Measurements from ENCODE around the gene NLRC3. TPM values are rescaled to one million over a fixed set of nuclear protein-coding genes. Genes with fewer than 3 reads are reported as not detected.

The NLRC3 gene
- total RNA-seq, 2 experiments from 2014 or later = 14.4 TPM

DNA sequence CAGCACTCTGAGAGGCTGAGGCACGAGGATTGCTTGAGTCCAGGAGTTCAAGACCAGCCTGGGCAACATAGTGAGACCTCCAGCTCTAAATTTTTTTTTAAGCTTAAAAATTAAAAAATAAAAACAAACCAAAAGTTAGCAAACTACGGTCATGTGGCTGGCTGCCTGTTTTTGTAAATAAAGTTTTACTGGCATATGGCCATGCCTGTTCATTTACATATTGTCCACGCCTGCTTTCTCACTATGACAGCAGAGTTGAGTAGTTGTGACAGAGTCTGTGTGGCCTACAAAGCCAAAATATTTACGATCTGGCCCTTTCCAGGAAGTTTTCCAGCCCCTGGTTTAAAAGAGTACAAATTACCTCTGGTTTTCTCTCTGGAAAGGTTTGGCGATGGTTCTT, 30.9 kb upstream of the NLRC3 start:
- Mint-ChIP-seq H3K9me3 (no peaks in the 10 kb centered on the region), H3K27me3 (ENCODE audit: low read depth) (no peaks in the 10 kb centered on the region), H3K27ac (no peak overlapping the region), H3K36me3 (ENCODE audit: low read depth) (peaks cover 24% of the 10 kb centered on the region), H3K4me1 (ENCODE audit: low read depth) (peaks cover 22% of the 10 kb centered on the region), H3K4me3 (no peak overlapping the region)
- intact Hi-C loops (cut with micrococcal nuclease) = no loop called here
- no peak for DNase-seq
- CTCF ChIA-PET = no interaction called here

DNA sequence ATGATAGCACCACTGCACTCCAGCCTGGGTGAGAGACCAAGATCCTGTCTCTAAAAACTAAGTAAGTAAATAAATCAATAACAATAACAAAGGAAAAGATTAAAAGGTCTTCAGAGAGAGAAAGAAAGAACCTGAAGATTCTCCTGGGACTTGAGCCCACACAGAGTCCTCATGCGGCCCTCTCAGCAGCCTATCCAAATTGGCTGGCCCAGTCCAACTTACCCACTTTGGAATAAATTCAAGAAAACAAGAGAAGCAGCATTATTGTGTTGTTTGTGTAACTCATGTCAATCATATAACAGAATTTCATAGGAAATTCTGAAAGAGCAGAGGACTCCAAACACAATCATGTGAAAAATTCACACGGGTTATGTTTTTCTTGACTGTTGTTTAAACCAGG, 30.4 kb upstream of the NLRC3 start:
- H3K9me3 Mint-ChIP-seq = no peaks in the 10 kb centered on the region
- no peak overlapping the region for H3K4me3 Mint-ChIP-seq
- CTCF ChIA-PET = no interaction called here
- peaks cover 17% of the 10 kb centered on the region for H3K4me1 Mint-ChIP-seq (ENCODE audit: low read depth)
- intact Hi-C loops (cut with micrococcal nuclease) = no loop called here
- H3K27me3 Mint-ChIP-seq (ENCODE audit: low read depth) = no peaks in the 10 kb centered on the region
- peaks cover 25% of the 10 kb centered on the region for H3K36me3 Mint-ChIP-seq (ENCODE audit: low read depth)
- DNase-seq = no peak
- no peak overlapping the region for H3K27ac Mint-ChIP-seq

DNA sequence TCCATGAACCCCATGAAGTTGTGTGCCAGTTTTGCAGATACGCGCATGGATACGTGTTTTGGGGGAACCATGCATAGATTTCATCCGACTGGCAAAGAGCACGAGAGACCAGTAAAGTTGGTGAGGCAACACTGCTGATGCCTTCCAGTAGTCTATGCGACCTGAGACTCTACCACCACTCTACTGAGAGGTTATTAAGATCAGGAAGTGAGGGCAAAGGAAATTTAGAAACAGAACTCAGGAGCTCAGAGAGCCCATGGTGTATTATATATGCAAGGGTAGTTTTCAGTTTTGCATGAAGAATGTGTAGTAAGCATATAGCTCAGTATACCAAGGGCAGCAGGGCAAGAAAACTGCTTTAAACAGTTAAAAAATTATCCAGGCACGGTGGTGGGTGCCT, 30.0 kb upstream of the NLRC3 start:
- CTCF ChIA-PET = no interaction called here
- peaks cover 28% of the 10 kb centered on the region for H3K36me3 Mint-ChIP-seq (ENCODE audit: low read depth)
- H3K9me3 Mint-ChIP-seq = no peaks in the 10 kb centered on the region
- no peak overlapping the region for H3K4me3 Mint-ChIP-seq
- intact Hi-C loops (cut with micrococcal nuclease) = no loop called here
- DNase-seq = no peak
- no peaks in the 10 kb centered on the region for H3K27me3 Mint-ChIP-seq (ENCODE audit: low read depth)
- no peak overlapping the region for H3K27ac Mint-ChIP-seq
- peaks cover 16% of the 10 kb centered on the region for H3K4me1 Mint-ChIP-seq (ENCODE audit: low read depth)

DNA sequence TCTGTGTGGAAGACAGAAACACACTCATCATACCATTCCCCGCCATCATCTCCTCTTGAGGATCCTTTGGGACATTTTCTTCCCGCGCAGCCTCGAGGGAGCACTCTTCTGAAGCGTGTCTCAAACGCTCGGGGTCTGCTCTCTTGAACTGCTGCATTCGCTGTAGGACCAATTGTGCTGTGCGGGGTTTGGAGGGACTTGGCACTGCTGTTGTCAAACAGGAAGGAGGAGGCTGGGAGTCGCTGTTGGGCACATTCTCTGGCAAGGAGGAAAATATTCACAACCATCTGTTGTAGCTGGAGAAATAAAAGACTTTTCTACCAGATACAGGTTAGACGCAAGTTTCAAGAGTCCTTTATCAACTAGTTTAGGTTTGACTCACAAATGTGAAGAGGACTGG, 29.2 kb upstream of the NLRC3 start:
- intact Hi-C loops (cut with micrococcal nuclease) = no loop called here
- DNase-seq = no peak
- no peaks in the 10 kb centered on the region for H3K9me3 Mint-ChIP-seq
- peaks cover 30% of the 10 kb centered on the region for H3K36me3 Mint-ChIP-seq (ENCODE audit: low read depth)
- CTCF ChIA-PET = no interaction called here
- H3K4me3 Mint-ChIP-seq = no peak overlapping the region
- H3K4me1 Mint-ChIP-seq (ENCODE audit: low read depth) = peaks cover 12% of the 10 kb centered on the region
- no peaks in the 10 kb centered on the region for H3K27me3 Mint-ChIP-seq (ENCODE audit: low read depth)
- no peak overlapping the region for H3K27ac Mint-ChIP-seq

DNA sequence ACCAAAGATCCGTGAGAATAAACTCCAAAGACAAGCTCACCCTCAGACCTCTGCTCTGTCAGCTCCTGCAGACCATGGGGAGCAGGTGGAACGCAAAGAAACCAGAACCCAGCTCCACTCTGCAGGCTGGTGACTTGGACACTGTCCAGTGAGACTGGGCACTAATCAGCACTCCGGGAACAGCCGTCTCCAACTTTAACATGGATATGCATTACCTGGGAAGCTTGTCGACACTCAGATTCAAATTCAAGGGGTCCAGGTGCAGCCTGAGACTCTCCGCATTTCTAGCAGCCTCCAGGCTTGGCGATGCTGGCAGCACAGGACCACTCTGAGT, 25.1 kb upstream of the NLRC3 start:
- intact Hi-C loops (cut with micrococcal nuclease) = no loop called here
- H3K4me1 Mint-ChIP-seq (ENCODE audit: low read depth) = no peaks in the 10 kb centered on the region
- CTCF ChIA-PET = no interaction called here
- no peak overlapping the region for H3K27ac Mint-ChIP-seq
- no peak for DNase-seq
- H3K9me3 Mint-ChIP-seq = no peaks in the 10 kb centered on the region
- H3K27me3 Mint-ChIP-seq (ENCODE audit: low read depth) = no peaks in the 10 kb centered on the region
- peaks cover 44% of the 10 kb centered on the region for H3K36me3 Mint-ChIP-seq (ENCODE audit: low read depth)
- H3K4me3 Mint-ChIP-seq = no peak overlapping the region

DNA sequence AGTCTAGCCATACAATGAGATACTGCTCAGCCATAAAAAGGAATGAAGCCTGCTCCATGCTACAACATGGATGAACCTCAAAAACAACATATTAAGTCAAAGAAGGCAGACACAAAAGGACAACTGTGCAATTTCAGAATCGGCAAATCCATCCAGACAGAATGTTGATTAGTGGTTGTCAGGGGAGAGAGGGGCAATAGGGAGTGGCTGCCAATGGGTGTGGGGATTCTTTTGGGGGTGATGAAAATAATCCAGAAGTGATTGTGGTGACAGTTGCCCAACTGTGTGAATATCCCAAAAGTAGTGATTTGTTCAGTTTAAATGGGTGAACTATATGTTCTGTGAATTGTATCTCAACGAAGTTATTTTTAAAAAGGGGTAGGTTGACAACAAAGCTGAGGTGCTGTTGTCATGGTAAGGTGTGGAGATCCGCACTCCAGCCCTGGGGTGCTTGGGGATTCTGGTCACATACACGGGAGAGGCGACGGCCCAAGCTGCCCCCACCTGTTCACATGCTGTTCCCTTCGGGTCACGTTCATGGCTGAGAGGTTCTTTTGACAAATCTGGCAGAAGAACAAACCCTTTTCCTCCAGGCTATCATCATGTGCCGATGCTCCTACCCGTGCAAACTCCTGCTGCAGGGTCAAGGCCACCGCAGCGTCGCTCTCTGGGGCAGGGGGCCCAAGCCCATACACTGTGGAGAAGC, 24.6 kb upstream of the NLRC3 start:
- CTCF ChIA-PET = no interaction called here
- DNase-seq = no peak
- H3K9me3 Mint-ChIP-seq = no peaks in the 10 kb centered on the region
- no peaks in the 10 kb centered on the region for H3K4me1 Mint-ChIP-seq (ENCODE audit: low read depth)
- no peak overlapping the region for H3K4me3 Mint-ChIP-seq
- no peaks in the 10 kb centered on the region for H3K27me3 Mint-ChIP-seq (ENCODE audit: low read depth)
- peaks cover 44% of the 10 kb centered on the region for H3K36me3 Mint-ChIP-seq (ENCODE audit: low read depth)
- intact Hi-C loops (cut with micrococcal nuclease) = no loop called here
- no peak overlapping the region for H3K27ac Mint-ChIP-seq

DNA sequence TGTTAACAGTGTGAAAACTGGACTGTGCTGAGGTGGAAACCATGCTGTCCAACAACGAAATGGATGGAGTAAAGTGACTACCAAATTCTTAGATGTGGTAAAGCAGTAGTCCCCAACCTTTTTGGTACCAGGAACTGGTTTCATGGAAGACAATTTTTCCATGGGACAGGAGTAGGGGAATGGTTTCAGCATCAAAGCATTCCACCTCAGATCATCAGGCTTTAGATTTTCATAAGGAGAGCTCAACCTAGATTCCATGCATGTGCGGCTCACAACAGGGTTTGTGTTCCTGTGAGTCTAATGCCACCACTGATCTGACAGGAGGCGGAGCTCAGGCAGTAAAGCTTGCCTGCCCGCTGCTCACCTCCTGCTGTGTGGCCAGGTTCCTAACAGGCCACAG, 22.7 kb upstream of the NLRC3 start:
- Mint-ChIP-seq H3K27ac (no peak overlapping the region), H3K36me3 (ENCODE audit: low read depth) (peaks cover 39% of the 10 kb centered on the region), H3K27me3 (ENCODE audit: low read depth) (no peaks in the 10 kb centered on the region), H3K9me3 (no peaks in the 10 kb centered on the region), H3K4me1 (ENCODE audit: low read depth) (no peaks in the 10 kb centered on the region), H3K4me3 (no peak overlapping the region)
- no peak for DNase-seq
- CTCF ChIA-PET = no interaction called here
- intact Hi-C loops (cut with micrococcal nuclease) = no loop called here

DNA sequence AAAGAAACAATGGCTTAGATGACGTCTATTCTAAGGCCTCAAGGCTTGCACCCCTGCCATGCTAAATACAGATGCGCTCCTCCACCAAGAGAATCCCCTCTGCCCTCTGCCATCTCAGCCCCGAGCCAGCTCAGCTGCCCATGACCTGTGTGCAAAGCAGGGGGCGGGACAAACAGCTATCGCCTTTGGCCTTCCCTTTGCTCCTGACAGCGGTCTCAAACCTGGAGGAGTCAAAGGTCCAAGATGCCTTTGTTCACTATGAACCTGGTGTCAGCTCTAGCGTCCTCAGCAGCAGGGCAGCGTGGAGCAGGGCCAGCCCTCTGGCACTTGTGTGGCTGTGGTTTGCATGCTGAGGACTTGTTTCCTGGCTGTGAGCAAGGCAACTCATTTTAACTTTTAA, 21.9 kb upstream of the NLRC3 start:
- CTCF ChIA-PET = no interaction called here
- Mint-ChIP-seq H3K4me3 (no peak overlapping the region), H3K27ac (no peak overlapping the region), H3K9me3 (no peaks in the 10 kb centered on the region), H3K27me3 (ENCODE audit: low read depth) (no peaks in the 10 kb centered on the region), H3K36me3 (ENCODE audit: low read depth) (peaks cover 37% of the 10 kb centered on the region), H3K4me1 (ENCODE audit: low read depth) (no peaks in the 10 kb centered on the region)
- no peak for DNase-seq
- intact Hi-C loops (cut with micrococcal nuclease) = no loop called here

DNA sequence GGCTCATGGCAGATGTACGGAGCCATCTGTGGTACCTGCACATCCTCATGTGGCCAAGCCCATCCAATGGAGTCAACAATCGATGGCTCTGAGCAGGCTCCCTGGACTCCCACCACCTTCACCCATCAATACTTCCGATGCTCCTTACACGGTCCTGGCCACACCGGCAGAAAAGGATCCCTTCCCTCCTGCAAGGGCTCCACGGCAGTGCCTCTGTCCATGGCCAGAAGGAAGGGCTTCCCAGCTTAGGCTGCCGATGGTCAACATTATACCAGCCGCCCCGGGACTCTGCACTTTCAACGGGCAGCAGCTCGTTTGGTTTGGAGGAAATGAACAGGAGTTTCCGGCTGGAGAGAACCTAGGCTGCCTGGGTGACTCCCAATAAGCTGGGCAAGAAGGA, 21.0 kb upstream of the NLRC3 start:
- Mint-ChIP-seq H3K4me3 (no peak overlapping the region), H3K9me3 (no peaks in the 10 kb centered on the region), H3K36me3 (ENCODE audit: low read depth) (peaks cover 34% of the 10 kb centered on the region), H3K4me1 (ENCODE audit: low read depth) (no peaks in the 10 kb centered on the region), H3K27me3 (ENCODE audit: low read depth) (no peaks in the 10 kb centered on the region), H3K27ac (no peak overlapping the region)
- no peak for DNase-seq
- CTCF ChIA-PET = no interaction called here
- intact Hi-C loops (cut with micrococcal nuclease) = no loop called here

DNA sequence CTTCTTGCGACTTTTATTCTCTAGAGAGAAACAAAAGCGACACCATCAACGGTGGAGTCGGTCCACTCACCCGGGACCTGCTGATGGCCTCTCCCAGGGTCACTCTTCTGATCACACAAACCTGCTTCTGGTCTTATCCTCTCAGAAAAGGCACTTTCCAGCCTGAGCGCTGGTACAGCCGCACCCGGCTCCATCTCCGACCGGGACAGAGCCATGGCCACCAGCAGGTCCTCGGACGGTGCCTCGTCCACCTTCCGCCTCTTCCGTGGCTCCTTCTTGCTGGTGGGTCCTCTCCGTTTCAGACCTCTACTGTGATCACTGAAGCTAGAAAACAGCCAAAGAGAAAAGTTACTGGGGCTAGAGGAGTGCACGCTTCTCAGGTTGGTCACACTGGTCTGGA, 20.5 kb upstream of the NLRC3 start:
- Mint-ChIP-seq H3K4me3 (no peak overlapping the region), H3K27ac (no peak overlapping the region), H3K36me3 (ENCODE audit: low read depth) (peaks cover 32% of the 10 kb centered on the region), H3K9me3 (no peaks in the 10 kb centered on the region), H3K27me3 (ENCODE audit: low read depth) (no peaks in the 10 kb centered on the region), H3K4me1 (ENCODE audit: low read depth) (no peaks in the 10 kb centered on the region)
- no peak for DNase-seq
- intact Hi-C loops (cut with micrococcal nuclease) = no loop called here
- CTCF ChIA-PET = no interaction called here

DNA sequence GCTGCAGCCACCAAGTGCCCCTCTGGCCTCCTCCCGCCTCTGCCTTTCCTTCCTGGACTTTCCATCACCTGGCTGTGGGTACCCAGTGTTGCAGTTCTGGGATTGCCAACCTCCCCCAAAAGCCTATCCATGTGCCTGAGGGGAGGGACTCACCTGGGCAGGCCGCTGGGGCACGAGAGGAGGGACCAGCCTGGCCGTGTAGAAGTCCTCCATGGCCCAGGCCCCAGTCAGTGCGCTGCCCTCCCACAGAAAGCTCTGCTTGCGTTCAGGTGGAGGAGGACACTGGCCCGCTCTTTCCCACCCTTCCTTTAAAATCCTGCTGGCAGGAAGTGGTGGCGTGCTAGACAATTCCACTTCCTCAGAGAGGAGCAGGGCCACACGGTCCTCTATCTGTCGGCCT, 20.0 kb upstream of the NLRC3 start:
- intact Hi-C loops (cut with micrococcal nuclease) = no loop called here
- H3K27ac Mint-ChIP-seq = no peak overlapping the region
- no peaks in the 10 kb centered on the region for H3K4me1 Mint-ChIP-seq (ENCODE audit: low read depth)
- DNase-seq = no peak
- CTCF ChIA-PET = no interaction called here
- no peaks in the 10 kb centered on the region for H3K27me3 Mint-ChIP-seq (ENCODE audit: low read depth)
- peaks cover 29% of the 10 kb centered on the region for H3K36me3 Mint-ChIP-seq (ENCODE audit: low read depth)
- no peaks in the 10 kb centered on the region for H3K9me3 Mint-ChIP-seq
- no peak overlapping the region for H3K4me3 Mint-ChIP-seq

DNA sequence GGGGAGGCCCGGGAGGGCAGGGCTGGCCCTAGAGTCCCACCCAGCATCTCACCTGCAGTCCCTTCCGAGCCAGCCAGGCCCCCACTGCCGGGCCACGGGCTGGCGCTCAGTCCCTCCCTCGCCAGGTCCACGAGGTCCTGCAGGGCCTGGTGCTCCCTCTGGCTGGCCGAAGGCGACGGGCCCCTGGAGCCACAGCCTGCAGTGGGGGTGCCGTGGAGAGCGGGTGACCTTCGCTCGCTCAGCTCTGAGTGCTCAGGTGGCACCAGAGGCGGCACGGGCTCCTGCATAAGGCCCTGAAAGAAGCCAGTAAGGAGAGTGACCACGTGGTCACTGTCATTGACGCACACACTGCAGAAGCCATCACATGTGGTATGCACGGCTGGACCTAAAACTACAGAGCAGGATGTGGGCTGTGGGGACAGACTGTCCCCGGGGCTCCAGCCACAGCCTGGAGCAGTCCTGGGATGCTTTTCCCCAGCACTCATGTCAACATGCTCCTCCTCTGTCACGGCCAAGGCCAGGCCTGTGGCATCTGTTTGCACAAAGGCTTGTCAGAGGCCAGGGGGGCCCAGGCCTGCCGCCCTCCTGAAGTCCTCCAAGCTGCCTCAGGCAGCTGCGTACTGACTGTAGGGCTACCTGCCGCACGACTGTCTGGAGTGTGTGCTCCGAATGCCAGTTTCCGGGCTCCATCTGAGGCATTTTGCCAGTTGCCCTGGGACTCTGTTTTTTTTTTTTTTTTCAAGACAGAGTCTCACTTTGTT, 19.1 kb upstream of the NLRC3 start:
- intact Hi-C loops (cut with micrococcal nuclease) = no loop called here
- Mint-ChIP-seq H3K4me3 (no peak overlapping the region), H3K9me3 (no peaks in the 10 kb centered on the region), H3K27me3 (ENCODE audit: low read depth) (no peaks in the 10 kb centered on the region), H3K36me3 (ENCODE audit: low read depth) (peaks cover 22% of the 10 kb centered on the region), H3K4me1 (ENCODE audit: low read depth) (no peaks in the 10 kb centered on the region), H3K27ac (no peak overlapping the region)
- CTCF ChIA-PET = no interaction called here
- no peak for DNase-seq

DNA sequence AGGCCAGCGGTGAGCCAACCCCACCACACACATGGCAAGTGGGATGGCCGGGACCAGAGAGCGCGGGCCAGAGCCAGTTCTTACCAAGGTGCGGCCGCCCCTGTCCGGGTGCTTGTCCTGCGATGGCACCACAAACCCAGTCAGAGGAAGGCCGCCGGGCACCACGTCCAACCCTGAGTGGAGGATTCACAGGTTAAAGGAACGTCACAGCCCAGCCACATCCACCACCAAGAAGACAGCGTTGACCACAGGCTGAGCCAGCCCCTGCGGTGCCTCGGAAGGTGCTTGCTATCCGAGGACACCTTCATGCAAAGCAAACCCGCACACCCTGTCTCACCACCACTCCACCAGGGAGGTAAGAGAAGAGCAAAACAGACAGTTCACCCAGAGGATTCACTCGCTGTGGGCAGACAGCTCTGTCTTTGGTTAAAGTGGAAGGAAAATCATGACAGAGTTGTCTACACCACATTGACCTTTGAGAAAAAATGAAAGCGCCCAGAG, 18.4 kb upstream of the NLRC3 start:
- CTCF ChIA-PET = no interaction called here
- no peak overlapping the region for H3K27ac Mint-ChIP-seq

More for the DNA sequence above, 18.4 kb upstream of the NLRC3 start:
- no peaks in the 10 kb centered on the region for H3K4me1 Mint-ChIP-seq (ENCODE audit: low read depth)
- intact Hi-C loops (cut with micrococcal nuclease) = no loop called here
- peaks cover 23% of the 10 kb centered on the region for H3K36me3 Mint-ChIP-seq (ENCODE audit: low read depth)
- H3K4me3 Mint-ChIP-seq = no peak overlapping the region
- H3K9me3 Mint-ChIP-seq = no peaks in the 10 kb centered on the region
- H3K27me3 Mint-ChIP-seq (ENCODE audit: low read depth) = no peaks in the 10 kb centered on the region
- DNase-seq = no peak

Data from activated naive CD4-positive, alpha-beta T cell treated with anti-CD3 and anti-CD28 coated beads for 36 hours (primary cell).